B cell (primary cell): ENCODE data around the gene FBXW9.

Experiments used
- EZH2 ChIP-seq: IDR thresholded peaks from 2 replicates; pipeline ENCODE4 v1.6.1; 2012; ENCODE audit warnings: borderline replicate concordance, low read depth, mild to moderate bottlenecking, moderate library complexity, low read length; ENCODE audit not compliant: insufficient read depth, poor library complexity, severe bottlenecking
- TF ChIP-seq, protein P1 (sequence below): fragments of 200-600 bp; IDR thresholded peaks from one replicate; pipeline ENCODE4 v1.8.0; 2022; ENCODE audit warnings: antibody characterized with exemption, mild to moderate bottlenecking

DNA sequence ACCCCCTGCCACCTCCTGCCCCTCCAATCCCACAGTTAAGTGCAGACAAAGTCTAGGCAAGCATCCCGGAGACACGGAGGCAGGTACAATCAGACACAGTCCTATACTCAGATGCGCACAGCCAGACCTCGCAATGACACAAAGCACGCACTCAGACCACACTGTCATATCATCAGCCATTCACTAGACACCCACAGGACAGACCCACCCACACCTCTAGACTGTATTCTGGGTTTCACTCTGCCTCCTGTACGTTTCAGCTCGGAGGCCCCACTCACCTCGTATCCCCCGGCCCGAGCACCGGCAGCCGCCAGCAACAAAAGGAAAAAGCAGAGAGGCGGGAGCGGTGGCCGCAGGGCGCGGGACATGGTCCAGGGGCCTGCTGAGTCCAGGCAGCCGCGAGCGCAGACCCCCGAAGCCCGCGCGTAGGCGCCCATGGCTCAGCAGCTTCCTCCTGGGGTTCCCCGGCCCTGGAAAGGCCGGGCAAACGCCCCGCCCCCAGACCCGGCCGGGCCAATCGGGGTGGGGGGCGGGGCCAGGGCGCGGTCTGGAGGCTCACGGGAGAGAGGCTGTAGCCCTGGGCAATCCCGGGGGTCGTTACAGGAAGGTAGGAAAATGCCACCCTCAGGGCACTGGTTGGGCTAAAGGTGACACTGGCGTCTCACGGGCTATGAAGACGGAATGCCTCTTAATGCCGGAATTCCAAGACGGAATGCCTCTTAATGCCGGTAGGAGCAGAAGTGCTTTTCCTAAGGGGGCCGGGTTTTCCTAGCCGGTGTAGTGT, 30.0 kb downstream of the FBXW9 start, which contains the start of the genes MAN2B1 and WDR83:
- TF ChIP-seq, protein P1, sequence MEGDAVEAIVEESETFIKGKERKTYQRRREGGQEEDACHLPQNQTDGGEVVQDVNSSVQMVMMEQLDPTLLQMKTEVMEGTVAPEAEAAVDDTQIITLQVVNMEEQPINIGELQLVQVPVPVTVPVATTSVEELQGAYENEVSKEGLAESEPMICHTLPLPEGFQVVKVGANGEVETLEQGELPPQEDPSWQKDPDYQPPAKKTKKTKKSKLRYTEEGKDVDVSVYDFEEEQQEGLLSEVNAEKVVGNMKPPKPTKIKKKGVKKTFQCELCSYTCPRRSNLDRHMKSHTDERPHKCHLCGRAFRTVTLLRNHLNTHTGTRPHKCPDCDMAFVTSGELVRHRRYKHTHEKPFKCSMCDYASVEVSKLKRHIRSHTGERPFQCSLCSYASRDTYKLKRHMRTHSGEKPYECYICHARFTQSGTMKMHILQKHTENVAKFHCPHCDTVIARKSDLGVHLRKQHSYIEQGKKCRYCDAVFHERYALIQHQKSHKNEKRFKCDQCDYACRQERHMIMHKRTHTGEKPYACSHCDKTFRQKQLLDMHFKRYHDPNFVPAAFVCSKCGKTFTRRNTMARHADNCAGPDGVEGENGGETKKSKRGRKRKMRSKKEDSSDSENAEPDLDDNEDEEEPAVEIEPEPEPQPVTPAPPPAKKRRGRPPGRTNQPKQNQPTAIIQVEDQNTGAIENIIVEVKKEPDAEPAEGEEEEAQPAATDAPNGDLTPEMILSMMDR: no peak
- TF ChIP-seq EZH2: no peak
